IMR-90 (cell line): ENCODE data around the gene TERF2IP. TPM values are rescaled to one million over a fixed set of nuclear protein-coding genes. Genes with fewer than 3 reads are reported as not detected.

ENCODE experiments used
- ATAC-seq: fragments of 200-7000 bp; cut with Tn5 transposase; 2 replicates; pipeline ENCODE4 v1.9.1; 2020; ENCODE audit warnings: low read depth, mild to moderate bottlenecking, moderate library complexity
- BruUV-seq: library from RNA; stranded (reverse); fragments of 400-500 nt; replicated peaks from 2 replicates; lab custom pipeline; 2021; lab: Mats Ljungman, UMichigan
- CTCF ChIA-PET: fragments of 300-600 bp; formaldehyde crosslinking; extraction: SDS; loops from one replicate; lab custom pipeline; 2021; ENCODE audit warnings: antibody characterized with exemption; lab: Yijun Ruan, JAX
- POLR2A ChIA-PET: fragments of 300-600 bp; sonication (Branson Sonifier 250); formaldehyde crosslinking; loops from one replicate; lab custom pipeline; 2022; ENCODE audit warnings: antibody characterized with exemption; ENCODE audit not compliant: unreplicated experiment; lab: Charles Lee
- DNase-seq: peaks from one replicate; pipeline ENCODE4 v3.0.0; 2013
- H2AFZ ChIP-seq: replicated peaks from 2 replicates; pipeline ENCODE3; 2013; ENCODE audit warnings: low read length, mild to moderate bottlenecking; ENCODE audit not compliant: poor library complexity
- H2AK5ac ChIP-seq: 2 replicates; pipeline ENCODE4 v1.6.1; 2013; ENCODE audit warnings: low read depth, low read length, inconsistent platforms
- H2AK9ac ChIP-seq: replicated peaks from 2 replicates; pipeline ENCODE3; 2013; ENCODE audit warnings: mild to moderate bottlenecking, low read depth, low read length, moderate library complexity; ENCODE audit not compliant: poor library complexity
- H2BK120ac ChIP-seq: 2 replicates; pipeline ENCODE4 v1.6.1; 2013; ENCODE audit warnings: low read depth, low read length, inconsistent platforms
- H2BK15ac ChIP-seq: 3 replicates; pipeline ENCODE4 v1.6.1; 2013; ENCODE audit warnings: low read depth, low read length, inconsistent platforms
- H2BK20ac ChIP-seq: 2 replicates; pipeline ENCODE4 v1.6.1; 2013; ENCODE audit warnings: low read depth, mild to moderate bottlenecking, inconsistent platforms, low read length, moderate library complexity
- H2BK5ac ChIP-seq: 2 replicates; pipeline ENCODE4 v1.6.1; 2013; ENCODE audit warnings: mild to moderate bottlenecking, low read depth, low read length, inconsistent platforms; ENCODE audit not compliant: poor library complexity, severe bottlenecking
- H3K14ac ChIP-seq: replicated peaks from 2 replicates; pipeline ENCODE4 v1.6.1; 2013; ENCODE audit warnings: low read depth, low read length, inconsistent platforms
- H3K18ac ChIP-seq: 2 replicates; pipeline ENCODE4 v1.6.1; 2013; ENCODE audit warnings: low read depth, low read length, control low read depth
- H3K23ac ChIP-seq: 2 replicates; pipeline ENCODE4 v1.6.1; 2013; ENCODE audit warnings: low read depth, low read length, inconsistent platforms
- H3K27ac ChIP-seq: 2 replicates; pipeline ENCODE4 v1.5.1; 2013; ENCODE audit warnings: mild to moderate bottlenecking, control low read depth, low read length; ENCODE audit not compliant: insufficient read depth
- H3K27me3 ChIP-seq: 2 replicates; pipeline ENCODE4 v1.6.1; 2013; ENCODE audit warnings: low read length; ENCODE audit not compliant: control insufficient read depth, insufficient read depth
- H3K36me3 ChIP-seq: 2 replicates; pipeline ENCODE4 v1.6.1; 2013; ENCODE audit warnings: low read length, mixed read lengths; ENCODE audit not compliant: control insufficient read depth, insufficient read depth
- H3K4ac ChIP-seq: 2 replicates; pipeline ENCODE4 v1.6.1; 2013; ENCODE audit warnings: low read depth, low read length, inconsistent platforms
- H3K4me1 ChIP-seq: 2 replicates; pipeline ENCODE4 v1.6.1; 2013; ENCODE audit warnings: low read length, mixed read lengths; ENCODE audit not compliant: control insufficient read depth, insufficient read depth
- H3K4me2 ChIP-seq: 2 replicates; pipeline ENCODE4 v1.6.1; 2013; ENCODE audit warnings: low read depth, mild to moderate bottlenecking, control low read depth, low read length, moderate library complexity
- H3K4me3 ChIP-seq: 2 replicates; pipeline ENCODE4 v1.5.1; 2013; ENCODE audit warnings: low read depth, mild to moderate bottlenecking, control low read depth, low read length, moderate library complexity; ENCODE audit not compliant: insufficient read depth
- H3K56ac ChIP-seq: 2 replicates; pipeline ENCODE4 v1.6.1; 2013; ENCODE audit warnings: low read length, inconsistent platforms; ENCODE audit not compliant: insufficient read depth; ENCODE audit errors: extremely low read depth
- H3K79me1 ChIP-seq, 2 experiments: 2 replicates each; pipeline ENCODE4 v1.6.1; 2013; ENCODE audit warnings: low read length in 2 of 2, inconsistent platforms in 1 of 2, low read depth in 1 of 2
- H3K9ac ChIP-seq: 2 replicates; pipeline ENCODE4 v1.6.1; 2013; ENCODE audit warnings: low read depth, low read length, control low read depth
- H3K9me1 ChIP-seq: 2 replicates; pipeline ENCODE4 v1.6.1; 2013; ENCODE audit warnings: low read length, inconsistent platforms; ENCODE audit not compliant: insufficient read depth
- H3K9me3 ChIP-seq: 2 replicates; pipeline ENCODE4 v1.6.1; 2013; ENCODE audit warnings: low read length; ENCODE audit not compliant: control insufficient read depth, insufficient read depth
- H4K20me1 ChIP-seq: 2 replicates; pipeline ENCODE4 v1.6.1; 2013; ENCODE audit warnings: low read length, inconsistent platforms; ENCODE audit not compliant: insufficient read depth
- H4K5ac ChIP-seq: 2 replicates; pipeline ENCODE4 v1.6.1; 2013; ENCODE audit warnings: mild to moderate bottlenecking, low read depth, low read length, control low read depth
- H4K8ac ChIP-seq, 2 experiments: 2 replicates each; pipeline ENCODE4 v1.6.1; 2013; ENCODE audit warnings: low read depth in 2 of 2, low read length in 2 of 2, control low read depth in 1 of 2, inconsistent platforms in 1 of 2
- H4K91ac ChIP-seq: 2 replicates; pipeline ENCODE4 v1.6.1; 2013; ENCODE audit warnings: low read depth, low read length, inconsistent platforms; ENCODE audit not compliant: insufficient read depth
- CHD1 ChIP-seq: IDR thresholded peaks from 2 replicates; pipeline ENCODE4 v1.6.1; 2012; ENCODE audit warnings: low read depth, low read length, improper control_type of control experiment
- CTCF ChIP-seq: conservative IDR thresholded peaks from 2 replicates; pipeline ENCODE4 v1.5.1; 2012; ENCODE audit warnings: mild to moderate bottlenecking, low read depth, low read length, improper control_type of control experiment
- POLR2A ChIP-seq: IDR thresholded peaks from 2 replicates; pipeline ENCODE4 v1.6.1; 2012; ENCODE audit warnings: mild to moderate bottlenecking, low read depth, low read length
- RAD21 ChIP-seq: IDR thresholded peaks from 2 replicates; pipeline ENCODE4 v1.6.1; 2012; ENCODE audit warnings: low read length, improper control_type of control experiment
- RFX5 ChIP-seq: IDR thresholded peaks from 2 replicates; pipeline ENCODE4 v1.8.0; 2012; ENCODE audit warnings: low read depth, mild to moderate bottlenecking, low read length, moderate library complexity
- SMC3 ChIP-seq: fragments of 150-350 bp; IDR thresholded peaks from 2 replicates; pipeline ENCODE4 v1.6.1; 2016; ENCODE audit warnings: low read depth, mild to moderate bottlenecking, antibody characterized with exemption, low read length, moderate library complexity
- USF2 ChIP-seq: fragments of 150-350 bp; IDR thresholded peaks from 2 replicates; pipeline ENCODE4 v1.6.1; 2017; ENCODE audit warnings: mild to moderate bottlenecking, antibody characterized with exemption, low read length, low read depth
- WGBS, 2 experiments: methylation state at CpG; one replicate each; pipeline versions ENCODE4 v1.1.5 to v1.1.7; 2013; ENCODE audit warnings: missing lambda C conversion rate in 2 of 2; ENCODE audit not compliant: insufficient read length in 1 of 2; ENCODE audit errors: extremely low coverage in 2 of 2; 5-methylcytosine and 5-hydroxymethylcytosine counted together
- dilution Hi-C: fragments of 300-500 bp; cut with HindIII; formaldehyde crosslinking; loops from one replicate; pipeline ENCODE4 v1.14.3; 2018; ENCODE audit warnings: low sequenced_read_pairs; ENCODE audit not compliant: unreplicated experiment
- in situ Hi-C: fragments of 300-500 bp; cut with MboI; formaldehyde crosslinking; loops from 3 replicates; pipeline ENCODE4 v1.14.3; 2019; ENCODE audit warnings: low sequenced_read_pairs, inconsistent platforms, mixed read lengths
- intact Hi-C: fragments of 100-400 bp; cut with micrococcal nuclease; formaldehyde crosslinking; loops from 2 replicates; pipeline ENCODE4 v1.10.0; 2022
- polyA plus RNA-seq, 3 experiments: library from polyadenylated mRNA; depleted of rRNA; stranded (reverse); fragments of >200 nt; gene quantifications; 2 replicates each; pipeline ENCODE4 v1.2.3, GENCODE V29; 2012; ENCODE audit warnings: low replicate concordance in 1 of 3
- total RNA-seq: library from RNA; depleted of rRNA; stranded (reverse); fragments of >200 nt; gene quantifications from 2 replicates; pipeline ENCODE4 v1.2.3, GENCODE V29; 2012

The TERF2IP gene
- total and polyA plus RNA-seq, 2 of the 4 experiments (the other 2 are of a cell fraction): 15.4 to 32.5 TPM

GRCh38 chr16:75697571-75697970, 50.0 kb downstream of the TERF2IP start:
- Histone ChIP-seq H2BK20ac (no peak overlapping the region), H3K18ac (no peak overlapping the region), H4K5ac (no peak overlapping the region), H2AFZ (no peak overlapping the region), H4K20me1 (no peaks in the 10 kb centered on the region), H3K4me3 (no peak overlapping the region), H3K56ac (no peak overlapping the region), H3K9ac (no peak overlapping the region), H4K91ac (no peak overlapping the region), H3K9me1 (no peaks in the 10 kb centered on the region), H3K4me1 (no peaks in the 10 kb centered on the region), H2BK5ac (no peak overlapping the region), H3K4me2 (no peak overlapping the region), H2BK120ac (no peak overlapping the region), H3K9me3 (no peaks in the 10 kb centered on the region), H3K27me3 (no peaks in the 10 kb centered on the region; the same call in 1 of the 2 replicates), H3K27ac (no peak overlapping the region), H3K14ac (no peak overlapping the region), H4K8ac (no peak overlapping the region), H3K36me3 (no peaks in the 10 kb centered on the region), H2BK15ac (no peak overlapping the region), H3K4ac (no peak overlapping the region), H3K23ac (no peak overlapping the region), H2AK9ac (no peak overlapping the region), H2AK5ac (no peak overlapping the region), H3K79me1 (no peaks in the 10 kb centered on the region)
- no TSS peak for BruUV-seq
- in situ Hi-C loops (no loop called here), dilution Hi-C loops (no loop called here), intact Hi-C loops (no loop called here)
- TF ChIP-seq POLR2A (no peak), RFX5 (no peak), SMC3 (no peak), USF2 (no peak), CHD1 (no peak), CTCF (no peak), RAD21 (no peak)
- ChIA-PET POLR2A (no interaction called here), CTCF (no interaction called here)
- DNase-seq (no peak), ATAC-seq (no peak)
- WGBS, 2 experiments: no CpG with 5 or more reads among the region's 5 CpGs
